Frontal cortex (tissue), 4 donors: ENCODE results near the gene CPXM1. TPM values are rescaled to one million over a fixed set of nuclear protein-coding genes. Genes with fewer than 3 reads are reported as not detected.

Experiments used
- DNase-seq, 2 donors: peaks; one replicate each; pipeline ENCODE4 v3.0.0; 2012; ENCODE audit warnings: low spot score in 2 of 2
- FAIRE-seq: peaks from 2 replicates; lab custom pipeline; 2012; peaks lifted over from hg19 to GRCh38; lab: Jason Lieb, UNC
- total RNA-seq: library from RNA; depleted of rRNA; stranded (reverse); fragments of >200 nt; gene quantifications from one replicate; pipeline ENCODE4 v1.2.3, GENCODE V29; 2014
- donor health status: control.
- donor health status: control.
- donor health status: control.

CPXM1 gene
- total RNA-seq, 1 donor from 2014 or later = 7.3 TPM

GRCh38 chr20:2804852-2805688 is 4.6 kb upstream of the CPXM1 start:
- DNase-seq (no peak), FAIRE-seq (no peak)

- FAIRE-seq (no peak), DNase-seq (no peak)
Observed at GRCh38 chr20:2804041-2804828, 3.8 kb upstream of the CPXM1 start.

- DNase-seq = no peak
Observed at GRCh38 chr20:2801286-2801728, 880 bp upstream of the CPXM1 start.

GRCh38 chr20:2799688-2800520 is 523 bp downstream of the CPXM1 start:
- DNase-seq (peak; percentile 12 to 51), FAIRE-seq (no peak)

More at GRCh38 chr20:2801286-2801728, 880 bp upstream of the CPXM1 start:
- no peak for FAIRE-seq

DNA sequence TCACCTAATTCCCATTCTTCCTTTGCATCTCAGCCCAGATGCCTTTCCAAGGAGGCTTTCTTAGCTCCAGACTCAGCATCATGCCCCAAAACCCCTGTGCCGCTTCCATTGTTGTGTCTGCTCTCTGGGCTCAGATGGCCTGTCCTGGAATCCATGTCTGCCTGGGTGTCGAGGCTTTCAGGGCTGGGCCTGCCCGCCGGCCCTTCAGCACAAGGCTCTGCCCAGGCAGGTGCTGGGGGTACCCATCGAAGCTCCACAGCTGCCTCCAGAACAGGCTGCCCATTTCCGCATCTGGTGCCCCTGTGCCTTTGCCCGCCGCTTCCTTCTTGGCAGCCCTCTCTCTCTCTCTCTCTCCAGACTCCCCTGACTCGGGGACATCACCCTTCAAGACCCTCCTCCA is 1.2 kb downstream of the CPXM1 start:
- no peak for DNase-seq
- FAIRE-seq = no peak

DNA sequence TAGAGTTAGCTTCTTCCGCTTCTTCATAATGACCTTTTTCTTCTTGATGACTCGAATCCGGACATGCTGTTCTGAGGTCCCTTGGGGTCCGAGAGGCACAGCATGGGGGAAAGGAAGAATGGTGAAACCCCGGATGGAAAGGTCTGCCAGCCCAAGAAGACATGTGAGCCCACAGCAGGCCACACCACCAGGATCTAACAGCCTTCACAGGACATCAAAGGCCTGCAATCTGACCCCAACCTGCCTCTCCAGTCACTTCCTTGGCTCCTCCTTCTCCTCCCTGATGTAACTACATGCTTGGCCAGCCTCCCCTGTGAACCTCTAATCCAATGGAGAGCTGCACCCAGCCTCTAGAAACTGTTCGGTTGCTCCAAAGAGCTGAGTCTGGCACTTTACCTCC is 1.6 kb downstream of the CPXM1 start:
- FAIRE-seq = no peak
- DNase-seq = no peak

DNA sequence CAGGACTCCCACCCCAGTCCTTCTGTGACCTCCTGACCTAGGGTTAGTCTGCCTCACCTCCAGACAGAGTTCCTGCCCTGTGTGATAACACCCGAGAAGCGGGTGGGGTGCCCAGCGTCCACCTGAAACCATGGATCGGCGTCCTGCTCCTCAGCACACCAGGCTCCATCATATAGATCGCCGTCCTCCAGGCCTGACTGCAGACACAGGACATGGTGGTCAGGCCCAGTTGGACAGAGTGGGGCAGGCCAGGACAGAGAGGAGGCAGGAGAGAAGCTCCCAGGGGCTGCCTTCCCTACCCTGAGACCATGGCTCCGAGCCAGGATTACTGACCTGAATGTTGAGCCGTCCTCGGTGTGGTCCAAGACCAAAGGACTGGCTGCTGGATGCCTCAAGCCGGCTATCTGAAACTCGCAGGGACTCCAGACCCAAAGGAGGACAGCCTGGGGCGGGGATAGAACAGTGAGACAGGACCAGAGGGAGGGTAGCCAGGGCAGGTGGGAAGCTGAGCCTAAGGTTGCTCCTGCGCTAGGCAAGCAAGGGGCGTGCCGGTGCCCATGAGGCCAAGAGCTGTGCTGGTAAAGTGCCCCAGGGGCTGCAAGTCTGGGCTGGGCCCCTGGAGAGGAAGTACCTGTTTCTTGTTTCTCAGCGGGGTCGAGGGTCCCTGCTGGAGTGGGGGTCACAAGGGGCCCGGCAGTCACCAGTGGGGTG is 2.2 kb downstream of the CPXM1 start:
- no peak for FAIRE-seq
- DNase-seq = no peak

DNA sequence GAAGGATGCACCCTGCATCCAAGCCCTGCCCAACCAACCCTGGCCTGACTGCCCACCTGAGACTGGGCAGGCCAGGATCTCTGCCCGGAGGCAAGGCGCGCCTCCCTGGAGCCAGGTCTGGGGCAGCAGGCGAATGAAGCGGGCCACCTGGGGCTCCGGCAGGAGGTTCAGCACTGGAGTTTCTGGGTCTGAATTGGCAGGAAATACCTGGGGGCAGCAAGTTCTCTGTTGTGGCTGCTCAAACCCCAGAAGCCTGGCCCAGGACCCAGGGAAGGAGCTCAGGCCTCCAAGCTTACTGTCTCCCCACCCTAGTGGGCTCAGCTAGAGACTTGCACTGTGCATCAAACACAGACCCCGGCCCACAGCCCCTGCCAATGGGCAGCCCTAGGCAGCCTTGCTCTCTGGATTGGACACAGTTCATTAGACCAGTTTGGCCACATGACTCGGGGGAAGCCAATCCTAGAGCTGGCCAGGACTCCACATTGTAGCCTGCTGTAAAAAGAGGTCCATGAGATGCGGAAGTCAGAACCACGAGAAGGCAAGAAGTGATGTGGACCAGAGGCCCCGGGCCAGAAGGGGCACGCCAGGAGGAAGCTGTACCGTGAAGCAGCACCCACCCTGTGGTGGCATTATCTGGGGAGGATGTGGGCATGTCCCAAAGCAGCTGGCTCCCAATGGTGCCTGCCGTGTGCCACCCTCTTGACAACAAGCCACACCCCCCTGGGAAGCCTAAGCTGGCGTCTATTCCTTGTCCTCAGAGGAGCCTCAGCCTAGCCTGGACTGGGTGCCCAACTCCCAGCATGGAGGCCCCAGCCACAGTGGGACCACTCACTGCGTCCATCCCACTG is 3.1 kb downstream of the CPXM1 start:
- DNase-seq (no peak), FAIRE-seq (no peak)

- DNase-seq (no peak), FAIRE-seq (no peak)
Observed at GRCh38 chr20:2796011-2796660, 4.3 kb downstream of the CPXM1 start.

DNA sequence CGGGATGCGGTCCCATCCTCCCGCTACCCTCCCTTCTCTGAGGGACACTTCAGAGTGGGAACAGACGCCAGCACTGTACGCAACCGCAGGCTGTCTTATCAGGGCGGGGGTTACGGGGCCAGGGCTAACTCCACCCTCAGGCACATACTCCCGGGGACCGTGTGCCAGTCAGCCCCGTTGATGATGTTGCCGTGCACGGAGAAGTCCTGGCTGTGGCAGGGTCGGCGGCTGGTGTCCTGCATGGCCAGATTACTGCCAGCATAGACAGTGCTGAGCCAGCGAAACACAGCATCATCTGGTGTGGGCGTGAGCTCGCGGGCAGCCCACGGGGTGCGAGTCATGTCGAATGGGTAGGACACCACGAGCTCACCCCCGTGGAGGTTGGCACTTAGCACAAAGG is 5.0 kb downstream of the CPXM1 start:
- DNase-seq = no peak

DNA sequence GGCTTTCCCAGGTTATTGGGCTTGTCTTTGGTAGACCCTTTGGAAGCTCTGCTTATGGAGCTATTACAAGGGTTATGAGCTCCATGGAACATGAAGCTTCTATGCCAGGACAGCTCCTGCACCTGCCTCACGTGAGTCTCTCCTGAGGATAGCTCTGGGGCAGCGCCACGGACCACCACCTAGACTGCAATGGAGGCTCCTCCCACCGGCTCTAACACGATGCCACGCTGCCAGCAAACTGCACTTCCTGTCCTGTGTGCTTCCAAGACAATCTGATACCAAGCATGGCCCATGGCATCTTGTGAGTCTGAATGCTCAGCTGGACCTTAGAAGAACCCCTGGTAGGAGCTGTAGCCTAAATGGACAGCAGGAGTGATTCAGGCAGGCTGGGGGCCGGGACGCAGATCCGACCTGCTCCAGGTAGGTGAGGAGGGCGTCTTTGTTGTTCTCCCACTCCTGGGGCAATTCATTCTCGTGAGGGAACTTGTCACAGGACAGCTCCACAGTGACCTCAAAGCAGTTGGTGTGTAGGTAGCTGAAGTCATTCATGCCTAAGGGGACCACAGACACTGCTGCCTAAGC is 5.5 kb downstream of the CPXM1 start:
- DNase-seq = no peak
- FAIRE-seq = no peak

More for the DNA sequence above, 5.0 kb downstream of the CPXM1 start:
- no peak for FAIRE-seq

DNA sequence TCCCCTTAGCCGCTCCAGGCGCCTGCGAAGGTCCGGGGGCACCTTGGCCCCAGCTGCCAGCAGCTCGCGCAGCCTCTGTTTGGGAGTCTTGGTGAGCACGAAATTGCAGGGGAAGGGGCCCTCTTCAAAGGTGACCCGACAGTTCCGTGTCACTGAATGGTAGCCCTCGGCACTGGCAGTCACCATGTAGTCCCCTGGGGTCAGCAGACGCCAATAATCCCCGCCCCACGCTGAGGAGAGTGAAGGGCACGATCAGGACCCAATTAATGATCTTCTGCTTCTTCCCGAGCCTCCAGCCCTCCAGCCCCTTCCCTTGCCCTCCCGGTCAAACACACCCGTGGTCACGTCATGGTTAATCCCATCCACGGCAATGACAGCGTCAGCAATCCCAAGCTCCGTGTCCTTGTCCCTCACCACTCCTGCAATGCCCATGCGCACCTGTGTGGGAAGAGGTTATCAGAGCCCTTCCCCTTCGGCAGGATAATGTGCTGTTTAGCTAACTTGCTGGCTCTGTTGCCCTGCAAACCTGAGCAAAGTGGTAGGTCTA is 6.2 kb downstream of the CPXM1 start:
- FAIRE-seq (no peak), DNase-seq (no peak)

GRCh38 chr20:2793471-2793870 is 7.0 kb downstream of the CPXM1 start:
- FAIRE-seq (no peak), DNase-seq (no peak)

GRCh38 chr20:2783908-2784566 is 16.4 kb downstream of the CPXM1 start:
- DNase-seq = no peak
- FAIRE-seq = no peak

DNA sequence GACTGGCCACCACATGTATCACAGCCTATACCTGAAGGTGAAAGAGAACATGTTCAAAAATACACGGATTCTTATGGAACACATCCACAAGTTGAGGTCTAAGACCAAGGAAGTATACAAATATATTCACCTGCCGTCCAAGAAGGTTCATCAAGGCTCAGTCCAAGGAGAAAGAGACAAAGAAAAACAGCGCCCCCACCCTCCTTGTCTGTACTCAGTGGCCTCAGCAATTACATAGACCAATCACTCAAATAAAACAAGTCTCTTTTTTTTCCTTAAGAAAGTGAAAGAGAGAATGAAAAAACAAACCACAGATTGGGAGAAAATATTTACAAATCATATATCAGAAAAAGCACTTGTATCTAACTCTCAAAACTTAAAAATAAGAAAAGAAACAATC is 19.5 kb downstream of the CPXM1 start:
- no peak for DNase-seq
- no peak for FAIRE-seq

DNA sequence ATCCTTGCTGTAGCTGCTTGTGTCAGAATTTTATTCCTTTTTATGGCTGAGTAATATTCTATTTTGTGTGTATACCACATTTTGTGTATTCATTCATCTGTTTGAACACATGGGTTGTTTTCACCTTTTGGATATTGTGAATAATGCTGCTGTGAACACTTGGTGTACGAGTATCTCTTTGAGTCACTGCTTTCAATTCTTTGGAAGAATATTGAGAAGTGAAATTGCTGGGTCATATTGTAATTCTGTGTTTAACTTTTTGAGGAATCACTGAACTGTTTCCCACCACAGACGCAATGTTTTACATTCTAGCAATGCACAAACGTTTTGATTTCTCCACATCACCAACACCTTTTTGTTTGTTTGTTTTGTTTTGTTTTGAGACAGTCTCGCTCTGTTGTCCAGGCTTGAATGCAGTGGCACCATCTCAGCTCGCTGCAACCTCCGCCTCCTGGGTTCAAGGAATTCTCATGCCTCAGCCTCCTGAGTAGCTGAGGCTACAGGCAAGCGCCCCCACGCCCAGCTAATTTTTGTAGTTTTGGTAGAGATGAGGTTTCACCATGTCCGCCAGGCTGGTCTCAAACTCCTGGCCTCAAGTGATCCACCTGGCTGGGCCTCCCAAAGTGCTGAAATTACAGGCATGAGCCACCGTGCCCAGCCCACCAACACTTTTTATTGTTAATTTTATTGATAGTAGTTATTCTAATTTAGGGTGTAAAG is 21.7 kb downstream of the CPXM1 start:
- no peak for DNase-seq
- no peak for FAIRE-seq
